Spleen (tissue), 11 donors: ENCODE results near the gene DEPP1. TPM values are rescaled to one million over a fixed set of nuclear protein-coding genes. Genes with fewer than 3 reads are reported as not detected.

Source experiments
- DNase-seq: peaks from one replicate; pipeline ENCODE4 v3.0.0-alpha.2; 2020
- H3K27ac ChIP-seq, 8 donors: fragments of 200-600 bp; sonication (generic) in 7 of 8; 1 replicate in 4 of 8; 2 replicates in 4 of 8; pipeline versions ENCODE4 v1.5.0 to v1.8.0; 2016 to 2021; ENCODE audit warnings: inconsistent platforms in 4 of 8, mild to moderate bottlenecking in 4 of 8, moderate library complexity in 1 of 8
- H3K27me3 ChIP-seq, 7 donors: fragments of 200-600 bp; sonication (generic) in 6 of 7; replicated peaks in 1 of 7; 1 replicate in 4 of 7; 2 replicates in 3 of 7; pipeline versions ENCODE4 v1.5.0 to v1.8.0; 2016 to 2021; ENCODE audit warnings: inconsistent platforms in 3 of 7, mild to moderate bottlenecking in 1 of 7
- H3K36me3 ChIP-seq, 6 donors: fragments of 200-600 bp; sonication (generic) in 5 of 6; 1 replicate in 4 of 6; 2 replicates in 2 of 6; pipeline versions ENCODE4 v1.5.0 to v1.8.0; 2016 to 2021; ENCODE audit warnings: inconsistent platforms in 2 of 6
- H3K4me1 ChIP-seq, 6 donors: fragments of 200-600 bp; sonication (generic) in 5 of 6; 1 replicate in 3 of 6; 2 replicates in 3 of 6; pipeline versions ENCODE4 v1.5.0 to v1.8.0; 2016 to 2021; ENCODE audit warnings: inconsistent platforms in 3 of 6
- H3K4me3 ChIP-seq, 8 donors: fragments of 200-600 bp; sonication (generic) in 7 of 8; 1 replicate in 4 of 8; 2 replicates in 4 of 8; pipeline versions ENCODE4 v1.5.0 to v1.8.0; 2016 to 2021; ENCODE audit warnings: inconsistent platforms in 4 of 8, mild to moderate bottlenecking in 4 of 8, moderate library complexity in 2 of 8
- H3K9me3 ChIP-seq, 8 donors: fragments of 200-600 bp; sonication (generic) in 7 of 8; 1 replicate in 4 of 8; 2 replicates in 4 of 8; pipeline versions ENCODE4 v1.5.0 to v1.8.0; 2016 to 2021; ENCODE audit warnings: inconsistent platforms in 4 of 8
- CTCF ChIP-seq, 11 experiments: fragments of 200-600 bp in 7 of 11; fragments of 450-650 bp in 4 of 11; sonication (generic) in 4 of 11; IDR thresholded peaks in 8 of 11; conservative IDR thresholded peaks in 3 of 11; 1 replicate in 7 of 11; 2 replicates in 4 of 11; pipeline versions ENCODE4 v1.4.0 to v1.8.0; 2016 to 2021; ENCODE audit warnings: antibody characterized with exemption in 11 of 11, inconsistent platforms in 4 of 11, mild to moderate bottlenecking in 1 of 11
- POLR2A ChIP-seq, 3 donors: fragments of 450-650 bp; IDR thresholded peaks; one replicate each; pipeline ENCODE4 v1.5.1; 2017; ENCODE audit warnings: antibody characterized with exemption in 3 of 3, mild to moderate bottlenecking in 1 of 3
- POLR2AphosphoS5 ChIP-seq, 3 donors: sonication (generic); formaldehyde crosslinking; IDR thresholded peaks; one replicate each; pipeline ENCODE4 v1.5.1; 2017; ENCODE audit warnings: antibody characterized with exemption in 3 of 3
- WGBS, 5 donors: extraction: QIAGEN DNeasy Blood & Tissue Kit in 3 of 5; methylation state at CpG; one replicate each; pipeline versions ENCODE4 v1.1.5 to v1.1.7; 2013 to 2018; 5-methylcytosine and 5-hydroxymethylcytosine counted together
- intact Hi-C: fragments of 100-400 bp; cut with DNase I; formaldehyde crosslinking; loops from one replicate; pipeline ENCODE4 v1.15.0; 2023; ENCODE audit warnings: low total_unique reads
- polyA plus RNA-seq, 3 donors: library from polyadenylated mRNA; stranded (reverse); fragments of 200-250 nt; gene quantifications; one replicate each; pipeline ENCODE4 v1.2.1, GENCODE V29; 2013
- total RNA-seq, 7 donors: library from RNA; depleted of rRNA in 3 of 7; stranded (reverse); fragments of >200 nt in 3 of 7; fragmentation: NEBNext Ultra II Directional in 4 of 7; extraction: Animal tissue kit (Norgen Biotek cat#: 25700) in 4 of 7; gene quantifications; one replicate each; pipeline versions ENCODE4 v1.1.0 to v1.2.1, GENCODE V29; 2016 to 2021
- donor health status: healthy with polysubstance abuse.
- donor health status: DM: no; HTN: no; CAD: no; lungs with moderate emphysema.
- donor health status: DM: no; HTN: no; CAD: no.
- donor health status: Bipolar disorder and iron deficiency.
- donor health status: healthy.
- donor health status: DM: no; HTN: no; CAD: no.
- donor health status: DM: yes; HTN: yes; CAD: no.

Gene DEPP1
- total and polyA plus RNA-seq, 10 donors, result 9.5 to 90.1 (median 18.4) TPM

DNA sequence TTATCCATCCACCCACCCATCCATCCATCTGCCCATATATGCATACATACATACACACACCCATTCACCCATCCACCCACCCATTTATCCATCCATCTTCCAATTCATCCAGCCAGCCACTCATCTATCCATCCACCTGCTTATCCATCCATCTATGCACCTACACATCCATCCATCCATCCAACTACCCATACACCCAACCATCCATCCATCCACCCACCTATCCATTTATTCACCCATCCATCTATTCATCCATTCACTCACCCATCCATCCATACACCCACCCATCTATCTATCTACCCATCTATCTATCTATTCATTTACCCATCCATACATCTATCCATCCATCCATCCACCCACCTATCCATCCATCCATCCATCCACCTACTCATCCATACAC is 50.1 kb downstream of the DEPP1 start:
- Histone ChIP-seq H3K27ac (no peak overlapping the region), H3K4me1 (peaks cover 0 to 12% (median 8%) of the 10 kb centered on the region in 6 donors), H3K4me3 (no peak overlapping the region), H3K27me3 (no peaks in the 10 kb centered on the region), H3K36me3 (no peaks in the 10 kb centered on the region), H3K9me3 (no peaks in the 10 kb centered on the region)
- TF ChIP-seq CTCF (IDR thresholded peaks at IDR 0.05 in 8 of 11, conservative IDR thresholded peaks at IDR 0.05 in 3 of 11) (no peak), POLR2A (IDR thresholded peaks at IDR 0.05) (no peak)
- no peak for DNase-seq
- intact Hi-C loops, result no loop called here

- Histone ChIP-seq H3K27ac (no peak overlapping the region), H3K36me3 (no peaks in the 10 kb centered on the region), H3K4me3 (no peak overlapping the region), H3K9me3 (no peaks in the 10 kb centered on the region), H3K4me1 (peaks cover 0 to under 1% (median 0%) of the 10 kb centered on the region in 6 donors), H3K27me3 (no peaks in the 10 kb centered on the region)
- DNase-seq, result peak; percentile 63
- TF ChIP-seq POLR2A (IDR thresholded peaks at IDR 0.05) (no peak), CTCF (IDR thresholded peaks at IDR 0.05 in 8 of 11, conservative IDR thresholded peaks at IDR 0.05 in 3 of 11) (no peak), POLR2AphosphoS5 (IDR thresholded peaks at IDR 0.05) (no peak)
- 59 to 86% (median 65%) methylated on average over 2 of the region's 2 CpGs for WGBS, 5 donors
- intact Hi-C loops, result no loop called here
Observed at GRCh38 chr10:44927352-44927751, 51.3 kb downstream of the DEPP1 start.

GRCh38 chr10:44926751-44927351 is 51.8 kb downstream of the DEPP1 start:
- H3K27ac ChIP-seq, result no peak overlapping the region
- no peak for TF ChIP-seq CTCF (IDR thresholded peaks at IDR 0.05 in 8 of 11, conservative IDR thresholded peaks at IDR 0.05 in 3 of 11)
- no peak for TF ChIP-seq POLR2AphosphoS5 (IDR thresholded peaks at IDR 0.05)
- TF ChIP-seq POLR2A (IDR thresholded peaks at IDR 0.05), result no peak
- no peak overlapping the region for H3K4me3 ChIP-seq
- intact Hi-C loops, result no loop called here
- peak; percentile 51 for DNase-seq
- H3K4me1 ChIP-seq, result no peaks in the 10 kb centered on the region
- 52 to 74% (median 65%) methylated on average over 9 to 10 of the region's 10 CpGs for WGBS, 5 donors
- H3K27me3 ChIP-seq, result no peaks in the 10 kb centered on the region
- no peaks in the 10 kb centered on the region for H3K9me3 ChIP-seq
- H3K36me3 ChIP-seq, result no peaks in the 10 kb centered on the region

Other genes starting within 250 kb of the DEPP1 start
- gene TMEM72, start 67.5 kb downstream of the DEPP1 start, total RNA-seq, result not detected
- gene TMEM72, start 67.5 kb downstream of the DEPP1 start, polyA plus RNA-seq, result under 1 TPM in 1 of 3 donors, not detected in 2; 0.04 TPM
- gene RASSF4, start 19.0 kb downstream of the DEPP1 start, total RNA-seq, result 10 to 100 TPM; 70.8 to 96.2 (median 73.7) TPM
- 10 to 100 TPM; 36.7 to 61.0 (median 38.2) TPM for gene RASSF4, start 19.0 kb downstream of the DEPP1 start, polyA plus RNA-seq
- 10 to 100 TPM; 22.7 to 28.3 (median 25.8) TPM for gene ZNF22, start 22.1 kb upstream of the DEPP1 start, total RNA-seq
- gene ZNF22, start 22.1 kb upstream of the DEPP1 start, polyA plus RNA-seq, result 10 to 100 TPM; 25.9 to 33.6 (median 31.5) TPM